Mesenchymal stem cell (in vitro differentiated cells and primary cell): ENCODE measurements around the gene KCTD20.
A peak's percentile ranks its signal among the peaks of the same experiment; 100 is the strongest.

Experiments used
- DNase-seq: peaks from one replicate; pipeline ENCODE4 v3.0.0-alpha.2; 2013
- H2AFZ ChIP-seq: one replicate; pipeline ENCODE4 v1.6.1; 2013; ENCODE audit warnings: low read depth, mild to moderate bottlenecking, control low read depth, inconsistent platforms, low read length, moderate library complexity
- H2AK5ac ChIP-seq: 2 replicates; pipeline ENCODE4 v1.6.1; 2013; ENCODE audit warnings: low read length, moderate library complexity, mild to moderate bottlenecking, inconsistent platforms; ENCODE audit not compliant: severe bottlenecking
- H2BK120ac ChIP-seq: one replicate; pipeline ENCODE4 v1.6.1; 2013; ENCODE audit warnings: low read depth, mild to moderate bottlenecking, inconsistent platforms, low read length, moderate library complexity
- H2BK12ac ChIP-seq, 2 experiments: one replicate each; pipeline ENCODE4 v1.6.1; 2013; ENCODE audit warnings: inconsistent platforms in 2 of 2, low read length in 2 of 2, mild to moderate bottlenecking in 2 of 2, moderate library complexity in 2 of 2, control low read depth in 1 of 2
- H2BK15ac ChIP-seq: one replicate; pipeline ENCODE4 v1.6.1; 2013; ENCODE audit warnings: mild to moderate bottlenecking, low read depth, inconsistent platforms; ENCODE audit not compliant: poor library complexity, severe bottlenecking
- H2BK5ac ChIP-seq: 2 replicates; pipeline ENCODE4 v1.6.1; 2013; ENCODE audit warnings: low read depth, mild to moderate bottlenecking, low read length, control low read depth, inconsistent platforms; ENCODE audit not compliant: poor library complexity, severe bottlenecking
- H3K14ac ChIP-seq, 2 experiments: one replicate each; pipeline ENCODE4 v1.6.1; 2013; ENCODE audit warnings: inconsistent platforms in 2 of 2, low read length in 2 of 2, control low read depth in 1 of 2, mild to moderate bottlenecking in 1 of 2, moderate library complexity in 1 of 2
- H3K18ac ChIP-seq, 2 experiments: one replicate each; pipeline ENCODE4 v1.6.1; 2013; ENCODE audit warnings: inconsistent platforms in 2 of 2, low read length in 2 of 2, control low read depth in 1 of 2, low read depth in 1 of 2, mild to moderate bottlenecking in 1 of 2
- H3K23ac ChIP-seq, 2 experiments: one replicate each; pipeline ENCODE4 v1.6.1; 2013; ENCODE audit warnings: inconsistent platforms in 2 of 2, low read length in 2 of 2, mild to moderate bottlenecking in 2 of 2, moderate library complexity in 2 of 2, control low read depth in 1 of 2
- H3K27ac ChIP-seq: 2 replicates; pipeline ENCODE4 v1.5.1; 2013; ENCODE audit warnings: mild to moderate bottlenecking, moderate library complexity, low read length, control low read depth, inconsistent platforms; ENCODE audit not compliant: poor library complexity, severe bottlenecking
- H3K27me3 ChIP-seq, 2 experiments: 2 replicates each; pipeline versions ENCODE4 v1.6.1 to v1.7.0; 2013; ENCODE audit warnings: low read length in 2 of 2, mild to moderate bottlenecking in 2 of 2, moderate library complexity in 2 of 2, control low read depth in 1 of 2, inconsistent platforms in 1 of 2; ENCODE audit not compliant: control insufficient read depth in 1 of 2, insufficient read depth in 1 of 2
- H3K36me3 ChIP-seq, 2 experiments: 2 replicates each; pipeline versions ENCODE4 v1.6.1 to v1.7.0; 2013; ENCODE audit warnings: low read length in 2 of 2, control low read depth in 1 of 2, inconsistent platforms in 1 of 2, low read depth in 1 of 2, mild to moderate bottlenecking in 1 of 2; ENCODE audit not compliant: insufficient read depth in 2 of 2, control insufficient read depth in 1 of 2
- H3K4ac ChIP-seq, 2 experiments: one replicate each; pipeline ENCODE4 v1.6.1; 2013; ENCODE audit warnings: inconsistent platforms in 2 of 2, low read length in 2 of 2, mild to moderate bottlenecking in 2 of 2, moderate library complexity in 2 of 2, control low read depth in 1 of 2, low read depth in 1 of 2
- H3K4me1 ChIP-seq: 2 replicates; pipeline ENCODE4 v1.6.1; 2013; ENCODE audit warnings: low read depth, low read length, control low read depth; ENCODE audit not compliant: control insufficient read depth, insufficient read depth
- H3K4me2 ChIP-seq: 2 replicates; pipeline ENCODE4 v1.6.1; 2013; ENCODE audit warnings: low read length, mild to moderate bottlenecking, inconsistent platforms; ENCODE audit not compliant: poor library complexity, severe bottlenecking
- H3K4me3 ChIP-seq, 2 experiments: 2 replicates each; pipeline versions ENCODE4 v1.5.1 to v1.7.0; 2013; ENCODE audit warnings: low read length in 2 of 2, mild to moderate bottlenecking in 2 of 2, control low read depth in 1 of 2, low read depth in 1 of 2; ENCODE audit not compliant: insufficient read depth in 1 of 2
- H3K79me1 ChIP-seq: replicated peaks from 2 replicates; pipeline ENCODE4 v1.6.1; 2013; ENCODE audit warnings: mild to moderate bottlenecking, control low read depth, low read length, inconsistent platforms; ENCODE audit not compliant: poor library complexity, severe bottlenecking
- H3K9ac ChIP-seq: 2 replicates; pipeline ENCODE4 v1.7.0; 2013; ENCODE audit warnings: mild to moderate bottlenecking, low read length, moderate library complexity
- H3K9me3 ChIP-seq: 2 replicates; pipeline ENCODE4 v1.7.0; 2013; ENCODE audit warnings: mild to moderate bottlenecking, low read length; ENCODE audit not compliant: control insufficient read depth
- H4K8ac ChIP-seq: one replicate; pipeline ENCODE4 v1.6.1; 2013; ENCODE audit warnings: inconsistent platforms, mild to moderate bottlenecking, low read length, moderate library complexity
- H4K91ac ChIP-seq: one replicate; pipeline ENCODE4 v1.6.1; 2013; ENCODE audit warnings: mild to moderate bottlenecking, low read length, inconsistent platforms
- WGBS: methylation state at CpG from one replicate; pipeline ENCODE4 v1.1.7; 2013; ENCODE audit warnings: mixed read lengths; 5-methylcytosine and 5-hydroxymethylcytosine counted together

KCTD20 gene

GRCh38 chr6:36463676-36464075, 20.9 kb downstream of the KCTD20 start:
- Histone ChIP-seq H2BK15ac (no peak overlapping the region), H3K4ac (no peak overlapping the region), H3K9me3 (no peaks in the 10 kb centered on the region), H3K27me3 (no peaks in the 10 kb centered on the region), H4K91ac (no peak overlapping the region), H2BK5ac (no peak overlapping the region), H3K18ac (no peak overlapping the region), H3K14ac (peak overlapping the region in 1 of 2 experiments; percentile 41), H3K23ac (no peak overlapping the region), H3K27ac (peak overlapping the region; percentile 53), H3K79me1 (peaks cover 10% of the 10 kb centered on the region), H2AFZ (no peak overlapping the region), H3K4me3 (no peak overlapping the region), H2BK12ac (no peak overlapping the region), H4K8ac (no peak overlapping the region), H3K9ac (no peak overlapping the region), H2AK5ac (no peak overlapping the region), H2BK120ac (no peak overlapping the region), H3K4me2 (no peak overlapping the region), H3K36me3 (peaks cover 0 to 5% of the 10 kb centered on the region in 2 experiments), H3K4me1 (peaks cover 3% of the 10 kb centered on the region)
- DNase-seq, result no peak
- no CpG with 5 or more reads among the region's 1 CpG for WGBS

GRCh38 chr6:36464233-36464632, 21.4 kb downstream of the KCTD20 start:
- no peaks in the 10 kb centered on the region for H3K9me3 ChIP-seq
- H2BK12ac ChIP-seq, result no peak overlapping the region
- no peak overlapping the region for H3K4ac ChIP-seq
- peaks cover 0 to 5% of the 10 kb centered on the region in 2 experiments for H3K36me3 ChIP-seq
- H2AFZ ChIP-seq, result no peak overlapping the region
- no peak overlapping the region for H3K9ac ChIP-seq
- peaks cover 10% of the 10 kb centered on the region for H3K79me1 ChIP-seq
- no peak for DNase-seq
- no peak overlapping the region for H3K4me3 ChIP-seq
- no peak overlapping the region for H2BK5ac ChIP-seq
- no peak overlapping the region for H2BK120ac ChIP-seq
- no peaks in the 10 kb centered on the region for H3K27me3 ChIP-seq
- H4K8ac ChIP-seq, result no peak overlapping the region
- no peak overlapping the region for H3K27ac ChIP-seq
- peaks cover 5% of the 10 kb centered on the region for H3K4me1 ChIP-seq
- no peak overlapping the region for H3K18ac ChIP-seq
- no peak overlapping the region for H2AK5ac ChIP-seq
- WGBS, result 100% methylated on average over 1 of the region's 1 CpG
- no peak overlapping the region for H3K14ac ChIP-seq
- no peak overlapping the region for H2BK15ac ChIP-seq
- no peak overlapping the region for H3K23ac ChIP-seq
- H3K4me2 ChIP-seq, result no peak overlapping the region
- H4K91ac ChIP-seq, result no peak overlapping the region

- Histone ChIP-seq H3K14ac (no peak overlapping the region), H3K79me1 (peaks cover 16% of the 10 kb centered on the region), H2BK12ac (no peak overlapping the region), H2BK120ac (no peak overlapping the region), H4K91ac (no peak overlapping the region), H3K18ac (no peak overlapping the region), H2AFZ (no peak overlapping the region), H2AK5ac (no peak overlapping the region), H3K4me2 (no peak overlapping the region), H3K4ac (no peak overlapping the region), H3K27me3 (no peaks in the 10 kb centered on the region), H3K27ac (no peak overlapping the region), H3K9me3 (no peaks in the 10 kb centered on the region), H2BK5ac (no peak overlapping the region), H2BK15ac (no peak overlapping the region), H3K9ac (no peak overlapping the region), H4K8ac (no peak overlapping the region), H3K23ac (no peak overlapping the region), H3K36me3 (peaks cover 4 to 28% of the 10 kb centered on the region in 2 experiments), H3K4me1 (peaks cover 5% of the 10 kb centered on the region), H3K4me3 (no peak overlapping the region)
- DNase-seq, result no peak
- WGBS, result 100% methylated on average over 1 of the region's 3 CpGs
Observed at GRCh38 chr6:36467625-36468024, 24.8 kb downstream of the KCTD20 start.

GRCh38 chr6:36469148-36469661, 26.4 kb downstream of the KCTD20 start:
- no peak overlapping the region for H4K91ac ChIP-seq
- H2BK5ac ChIP-seq, result no peak overlapping the region
- peaks cover 13% of the 10 kb centered on the region for H3K79me1 ChIP-seq
- no peak for DNase-seq
- H3K18ac ChIP-seq, result no peak overlapping the region
- H3K4ac ChIP-seq, result no peak overlapping the region
- no peaks in the 10 kb centered on the region for H3K27me3 ChIP-seq
- no peak overlapping the region for H2AK5ac ChIP-seq
- no peak overlapping the region for H3K27ac ChIP-seq
- no peak overlapping the region for H3K14ac ChIP-seq
- no peak overlapping the region for H2AFZ ChIP-seq
- no peak overlapping the region for H2BK15ac ChIP-seq
- H3K36me3 ChIP-seq, result peaks cover 4 to 31% of the 10 kb centered on the region in 2 experiments
- no peak overlapping the region for H2BK12ac ChIP-seq
- H3K9me3 ChIP-seq, result no peaks in the 10 kb centered on the region
- no peak overlapping the region for H3K9ac ChIP-seq
- H2BK120ac ChIP-seq, result no peak overlapping the region
- H3K4me2 ChIP-seq, result no peak overlapping the region
- no peak overlapping the region for H3K4me3 ChIP-seq
- 91% methylated on average over 6 of the region's 6 CpGs for WGBS
- H3K4me1 ChIP-seq, result peaks cover 3% of the 10 kb centered on the region
- H4K8ac ChIP-seq, result peak overlapping the region; percentile 80
- no peak overlapping the region for H3K23ac ChIP-seq
